ENCODE results near the gene SEL1L3.

GRCh38 chr4:25801594-25801993 is 61.2 kb downstream of the SEL1L3 start:
- TF ChIP-seq, protein P1, sequence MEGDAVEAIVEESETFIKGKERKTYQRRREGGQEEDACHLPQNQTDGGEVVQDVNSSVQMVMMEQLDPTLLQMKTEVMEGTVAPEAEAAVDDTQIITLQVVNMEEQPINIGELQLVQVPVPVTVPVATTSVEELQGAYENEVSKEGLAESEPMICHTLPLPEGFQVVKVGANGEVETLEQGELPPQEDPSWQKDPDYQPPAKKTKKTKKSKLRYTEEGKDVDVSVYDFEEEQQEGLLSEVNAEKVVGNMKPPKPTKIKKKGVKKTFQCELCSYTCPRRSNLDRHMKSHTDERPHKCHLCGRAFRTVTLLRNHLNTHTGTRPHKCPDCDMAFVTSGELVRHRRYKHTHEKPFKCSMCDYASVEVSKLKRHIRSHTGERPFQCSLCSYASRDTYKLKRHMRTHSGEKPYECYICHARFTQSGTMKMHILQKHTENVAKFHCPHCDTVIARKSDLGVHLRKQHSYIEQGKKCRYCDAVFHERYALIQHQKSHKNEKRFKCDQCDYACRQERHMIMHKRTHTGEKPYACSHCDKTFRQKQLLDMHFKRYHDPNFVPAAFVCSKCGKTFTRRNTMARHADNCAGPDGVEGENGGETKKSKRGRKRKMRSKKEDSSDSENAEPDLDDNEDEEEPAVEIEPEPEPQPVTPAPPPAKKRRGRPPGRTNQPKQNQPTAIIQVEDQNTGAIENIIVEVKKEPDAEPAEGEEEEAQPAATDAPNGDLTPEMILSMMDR (IDR thresholded peaks at IDR 0.05) = no peak
- no peak for TF ChIP-seq POLR2AphosphoS5 (IDR thresholded peaks at IDR 0.05)

Measured in stomach (tissue), 4 donors.